HepG2 (cell line): ENCODE results near the gene MSI2. TPM values are rescaled to one million over a fixed set of nuclear protein-coding genes. Genes with fewer than 3 reads are reported as not detected.

Experiments used
- ATAC-seq: fragments of 200-7000 bp; cut with Tn5 transposase; 3 replicates; pipeline ENCODE4 v1.9.1; 2020; ENCODE audit warnings: mild to moderate bottlenecking, moderate library complexity
- BruUV-seq: library from RNA; stranded (reverse); fragments of 400-500 nt; replicated peaks from 2 replicates; lab custom pipeline; 2021; lab: Mats Ljungman, UMichigan
- CTCF ChIA-PET: fragments of 300-600 bp; formaldehyde crosslinking; extraction: SDS; loops from one replicate; lab custom pipeline; 2021; ENCODE audit warnings: low total read pairs, inconsistent platforms, low intra/inter-chr PET ratio; lab: Yijun Ruan, JAX
- POLR2A ChIA-PET: fragments of 350-600 bp; sonication (Branson Sonifier 250); formaldehyde crosslinking; loops from one replicate; lab custom pipeline; 2020; ENCODE audit warnings: antibody characterized with exemption, inconsistent platforms; lab: Yijun Ruan, JAX
- DNase-seq: peaks from one replicate; pipeline ENCODE4 v3.0.0-alpha.2; 2015; ENCODE audit warnings: low spot score
- FAIRE-seq: peaks from 3 replicates; lab custom pipeline; 2011; peaks lifted over from hg19 to GRCh38; lab: Jason Lieb, UNC
- H2AFZ ChIP-seq: one replicate; pipeline ENCODE4 v1.6.1; 2011; ENCODE audit warnings: low read length, inconsistent platforms
- H3K27ac ChIP-seq: fragments of 300-600 bp; 3 replicates; pipeline ENCODE4 v1.8.0; 2011; ENCODE audit warnings: mixed run types, mild to moderate bottlenecking, mixed read lengths, low read length, inconsistent platforms; ENCODE audit not compliant: insufficient read depth; ENCODE audit errors: extremely low read length
- H3K27me3 ChIP-seq, 2 experiments: fragments of 200-600 bp in 1 of 2; 2 replicates in 1 of 2; 3 replicates in 1 of 2; pipeline versions ENCODE4 v1.6.0 to v1.8.0; 2011; ENCODE audit warnings: low read length in 2 of 2, mild to moderate bottlenecking in 2 of 2, moderate library complexity in 2 of 2, inconsistent platforms in 1 of 2; ENCODE audit not compliant: insufficient read depth in 2 of 2, control insufficient read depth in 1 of 2
- H3K36me3 ChIP-seq, 2 experiments: fragments of 200-600 bp in 1 of 2; replicated peaks in 1 of 2; 2 replicates in 1 of 2; 3 replicates in 1 of 2; pipeline versions ENCODE4 v1.5.1 to v1.8.0; 2011; ENCODE audit warnings: low read length in 2 of 2, inconsistent platforms in 1 of 2; ENCODE audit not compliant: insufficient read depth in 2 of 2, control insufficient read depth in 1 of 2
- H3K4me1 ChIP-seq: 2 replicates; pipeline ENCODE4 v1.5.1; 2012; ENCODE audit warnings: low read length, inconsistent platforms; ENCODE audit not compliant: insufficient read depth
- H3K4me2 ChIP-seq: 2 replicates; pipeline ENCODE4 v1.6.0; 2011; ENCODE audit warnings: low read depth, low read length, inconsistent platforms
- H3K4me3 ChIP-seq, 3 experiments: fragments of 200-600 bp in 1 of 3; sonication (generic), shearing (Covaris generic) in 1 of 3; replicated peaks in 1 of 3; 2 replicates each; pipeline ENCODE4 v1.5.1; 2011 to 2016; ENCODE audit warnings: low read length in 3 of 3, inconsistent platforms in 2 of 3, low read depth in 2 of 3, mild to moderate bottlenecking in 2 of 3, control low read depth in 1 of 3, mixed read lengths in 1 of 3; ENCODE audit not compliant: insufficient read depth in 1 of 3
- H3K79me2 ChIP-seq: one replicate; pipeline ENCODE4 v1.6.1; 2011; ENCODE audit warnings: low read length, inconsistent platforms; ENCODE audit not compliant: insufficient read depth
- H3K9ac ChIP-seq: 2 replicates; pipeline ENCODE4 v1.6.0; 2011; ENCODE audit warnings: mild to moderate bottlenecking, low read depth, low read length, inconsistent platforms; ENCODE audit not compliant: insufficient read depth
- H3K9me3 ChIP-seq: 2 replicates; pipeline ENCODE4 v1.5.1; 2012; ENCODE audit warnings: mild to moderate bottlenecking, low read length
- H4K20me1 ChIP-seq: 2 replicates; pipeline ENCODE4 v1.6.0; 2011; ENCODE audit warnings: inconsistent platforms, mild to moderate bottlenecking, low read length, moderate library complexity; ENCODE audit not compliant: insufficient read depth
- ATF6 ChIP-seq: sonication (generic); formaldehyde crosslinking; conservative IDR thresholded peaks from 2 replicates; pipeline ENCODE4 v1.4.0; 2020; ENCODE audit warnings: missing genetic modification reagents
- FOXA3 ChIP-seq: IDR thresholded peaks from 2 replicates; pipeline ENCODE4 v1.6.1; 2016; ENCODE audit warnings: missing genetic modification reagents, missing compliant biosample characterization
- IRF9 ChIP-seq: sonication (generic); formaldehyde crosslinking; IDR thresholded peaks from 2 replicates; pipeline ENCODE4 v1.8.0; 2022; ENCODE audit warnings: missing genetic modification reagents, mild to moderate bottlenecking, borderline replicate concordance
- ZNF44 ChIP-seq: sonication (generic); formaldehyde crosslinking; IDR thresholded peaks from 2 replicates; pipeline ENCODE4 v1.5.1; 2020; ENCODE audit warnings: mild to moderate bottlenecking, missing genetic modification reagents
- ZNF556 ChIP-seq: sonication (generic); formaldehyde crosslinking; IDR thresholded peaks from 2 replicates; pipeline ENCODE4 v1.4.0; 2020; ENCODE audit warnings: mild to moderate bottlenecking, missing genetic modification reagents, borderline replicate concordance
- ZNF646 ChIP-seq: sonication (generic); formaldehyde crosslinking; IDR thresholded peaks from 2 replicates; pipeline ENCODE4 v1.9.0; 2021; ENCODE audit warnings: mild to moderate bottlenecking, missing genetic modification reagents
- in situ Hi-C: cut with HindIII; loops from 2 replicates; pipeline ENCODE4 v1.10.0; 2017; ENCODE audit warnings: low pct_unique_long_range_greater_than_20kb; ENCODE audit not compliant: extremely low pct_ligation_motif_present
- intact Hi-C: fragments of 100-400 bp; cut with micrococcal nuclease; formaldehyde crosslinking; loops from one replicate; pipeline ENCODE4 v1.10.0; 2022; ENCODE audit not compliant: unreplicated experiment
- polyA plus RNA-seq, 8 experiments: library from polyadenylated mRNA; depleted of rRNA in 3 of 8; stranded (reverse) in 7 of 8; unstranded in 1 of 8; fragments of >200 nt; fragmentation: Illumina TruSeq in 4 of 8; extraction: Trizol in 4 of 8; gene quantifications; 2 replicates each; pipeline versions ENCODE4 v1.2.1 to v1.2.3, GENCODE V29; 2011 to 2016; ENCODE audit warnings: low read depth in 4 of 8, missing spikeins in 1 of 8, mixed read lengths in 1 of 8; ENCODE audit not compliant: insufficient read depth in 1 of 8
- total RNA-seq, 5 experiments: library from RNA; depleted of rRNA; stranded (reverse); fragments of >200 nt; fragmentation: Illumina TruSeq; extraction: Trizol; gene quantifications; 2 replicates each; pipeline ENCODE4 v1.2.3, GENCODE V29; 2016; ENCODE audit warnings: low read depth in 1 of 5

Gene MSI2
- total and polyA plus RNA-seq, 2 of the 13 experiments (the other 11 are each of a cell fraction or from before 2014, with no cell fraction given), result 77.5 to 78.4 TPM

- no peak for TF ChIP-seq ATF6 (CRISPR knock-in tag)
These were observed 421.5 kb downstream of the MSI2 start (continued) for GRCh38 chr17:57677858-57678257.

- FAIRE-seq (no peak), ATAC-seq (peak; percentile 44; the same call in 2 of the 3 replicates), DNase-seq (no peak)
- no peak overlapping the region for H3K4me2 ChIP-seq
- H4K20me1 ChIP-seq, result no peaks in the 10 kb centered on the region
- no TSS peak for BruUV-seq
- no peak overlapping the region for H3K4me3 ChIP-seq
- ChIA-PET CTCF (no interaction called here), POLR2A (no interaction called here)
- H3K27me3 ChIP-seq, result no peaks in the 10 kb centered on the region
- intact Hi-C loops (loop anchor here (10.0 kb wide), 1 partner anchor 66 kb away; the partner anchor contains the start of gene CCDC182), in situ Hi-C loops (no loop called here)
- H3K79me2 ChIP-seq, result no peaks in the 10 kb centered on the region
- no peaks in the 10 kb centered on the region for H3K4me1 ChIP-seq
- H3K9me3 ChIP-seq, result no peaks in the 10 kb centered on the region
- no peak overlapping the region for H3K9ac ChIP-seq
- TF ChIP-seq IRF9, result no peak
- TF ChIP-seq ZNF646, result no peak
- no peak for TF ChIP-seq ZNF44 (CRISPR knock-in tag)
- no peak for TF ChIP-seq ZNF556 (CRISPR knock-in tag)
- no peak for TF ChIP-seq FOXA3 (CRISPR knock-in tag)
- no peak overlapping the region for H3K27ac ChIP-seq
- peaks cover 30 to 55% of the 10 kb centered on the region in 2 experiments for H3K36me3 ChIP-seq
- no peak overlapping the region for H2AFZ ChIP-seq
These were observed 422.1 kb downstream of the MSI2 start for GRCh38 chr17:57678393-57678792.
